Skeletal muscle cell (primary cell): Measurements from ENCODE around the gene WDR83.
"Not testable (repeated sequence)": the region's sequence is repeated elsewhere in the genome, so short reads cannot be mapped to it uniquely, and the experiment has no call there.

Source experiments
- DNase-seq: peaks from one replicate; pipeline ENCODE4 v3.0.0-alpha.2; 2010; ENCODE audit warnings: low read depth
- H3K4me3 ChIP-seq: 2 replicates; pipeline ENCODE4 v1.5.1; 2011; ENCODE audit warnings: low read depth, mild to moderate bottlenecking, control low read depth, low read length, moderate library complexity

Gene WDR83

DNA sequence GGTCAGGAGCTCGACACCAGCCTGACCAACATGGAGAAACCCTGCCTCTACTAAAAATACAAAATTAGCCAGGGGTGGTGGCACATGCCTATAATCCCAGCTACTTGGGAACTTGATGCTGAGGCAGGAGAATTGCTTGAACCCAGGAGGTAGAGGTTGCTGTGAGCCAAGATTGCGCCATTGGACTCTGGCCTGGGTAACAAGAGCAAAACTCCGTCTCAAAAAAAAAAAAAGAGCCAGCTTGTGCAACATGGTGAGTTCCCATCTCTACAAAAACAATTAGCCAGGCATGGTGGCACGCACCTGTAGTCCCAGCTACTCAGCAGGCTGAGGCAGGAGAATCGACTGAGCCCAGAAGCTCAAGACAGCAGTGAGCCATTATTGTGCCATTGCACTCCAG is 11.4 kb downstream of the WDR83 start:
- not testable (repeated sequence) for DNase-seq, H3K4me3 ChIP-seq

GRCh38 chr19:12680034-12680433 is 13.4 kb downstream of the WDR83 start:
- DNase-seq = no peak
- no peak overlapping the region for H3K4me3 ChIP-seq

- DNase-seq = peak; percentile 91
- H3K4me3 ChIP-seq = peak within 1 kb of the TSS; percentile 97
Observed at GRCh38 chr19:12681074-12681987, 14.7 kb downstream of the WDR83 start, which contains the start of gene DHPS. Gene DHPS, minus strand, starts transcription at chr19:12681880. Its CDS starts 114 bp downstream, at chr19:12681766.

DNA sequence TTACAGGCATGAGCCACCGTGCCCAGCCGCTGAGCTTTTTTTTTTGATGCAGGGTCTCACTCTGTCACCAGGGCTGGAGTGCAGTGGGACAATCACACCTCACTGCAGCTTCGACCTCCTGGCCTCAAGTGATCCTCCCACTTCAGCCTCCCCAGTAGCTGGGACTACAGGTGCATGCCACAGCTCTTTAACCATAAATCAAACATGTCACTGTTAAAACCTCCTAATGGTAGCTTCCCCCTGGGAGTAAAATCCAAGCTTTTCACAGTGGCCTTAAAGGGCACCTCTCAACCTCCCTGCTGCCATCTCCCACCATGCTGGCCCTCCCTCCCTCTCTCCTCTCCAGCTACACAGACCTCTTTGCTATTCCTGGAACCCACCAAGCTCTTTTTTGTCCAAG is 19.2 kb downstream of the WDR83 start:
- DNase-seq = no peak
- no peak overlapping the region for H3K4me3 ChIP-seq

DNA sequence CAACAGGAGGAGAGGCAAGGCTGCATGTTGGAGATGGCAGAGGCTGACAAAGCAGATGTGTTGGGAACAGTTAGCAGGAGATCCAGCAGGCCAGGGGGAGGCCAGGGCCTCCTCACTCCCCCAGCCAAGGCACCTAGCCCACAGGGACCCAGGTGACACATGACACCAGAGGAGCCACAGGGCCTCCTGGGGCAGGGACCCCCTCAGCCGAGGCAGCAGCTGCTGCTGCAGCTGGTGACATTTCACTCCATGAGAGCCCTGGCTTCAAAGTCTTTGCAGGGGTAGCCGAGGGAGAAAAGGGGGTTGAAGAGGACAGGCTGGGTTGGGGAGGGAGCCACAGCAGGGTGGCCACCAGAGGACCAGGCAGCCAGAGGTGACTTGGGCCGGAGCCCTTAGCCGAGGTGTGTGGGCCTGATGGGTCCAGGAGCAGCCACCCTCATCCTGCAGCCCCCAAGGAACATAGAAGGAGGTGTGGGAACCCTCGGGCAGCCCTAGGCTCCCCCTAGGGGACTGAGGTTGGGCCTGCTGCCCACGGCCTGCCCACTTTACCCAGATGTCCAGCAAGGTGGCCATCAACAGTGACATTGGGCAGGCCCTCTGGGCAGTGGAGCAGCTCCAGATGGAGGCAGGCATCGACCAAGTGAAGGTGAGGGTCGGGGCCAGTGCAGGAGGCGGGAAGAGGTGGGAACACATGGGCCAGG is 21.0 kb downstream of the WDR83 start, which contains the start of gene GNG14:
TSS of gene GNG14 (plus strand) at position 503 of the 701 bp plus-strand sequence. CDS start at position 554, 51 bp downstream.
- no peak within 1 kb of the TSS for H3K4me3 ChIP-seq
- DNase-seq = no peak

DNA sequence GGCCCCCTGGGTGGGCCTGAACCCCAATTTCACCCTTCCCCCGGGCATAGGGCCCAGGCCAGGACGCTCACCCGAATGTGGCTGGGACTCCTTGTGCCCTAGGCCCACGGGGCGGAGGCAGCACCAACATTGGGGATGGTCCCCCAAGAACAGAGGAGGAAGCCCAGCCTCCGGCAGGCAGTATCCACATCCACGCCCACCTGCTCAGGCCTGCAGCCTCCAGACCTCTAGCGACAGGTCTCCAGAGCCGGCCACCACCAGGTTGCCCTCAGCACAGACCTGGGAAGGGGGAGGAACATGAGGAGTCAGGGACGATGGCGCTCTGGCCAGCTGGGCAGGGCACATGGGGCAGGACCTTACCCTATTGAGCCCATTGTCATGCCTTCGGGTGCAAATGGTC is 22.4 kb downstream of the WDR83 start:
- no peak overlapping the region for H3K4me3 ChIP-seq
- no peak for DNase-seq

DNA sequence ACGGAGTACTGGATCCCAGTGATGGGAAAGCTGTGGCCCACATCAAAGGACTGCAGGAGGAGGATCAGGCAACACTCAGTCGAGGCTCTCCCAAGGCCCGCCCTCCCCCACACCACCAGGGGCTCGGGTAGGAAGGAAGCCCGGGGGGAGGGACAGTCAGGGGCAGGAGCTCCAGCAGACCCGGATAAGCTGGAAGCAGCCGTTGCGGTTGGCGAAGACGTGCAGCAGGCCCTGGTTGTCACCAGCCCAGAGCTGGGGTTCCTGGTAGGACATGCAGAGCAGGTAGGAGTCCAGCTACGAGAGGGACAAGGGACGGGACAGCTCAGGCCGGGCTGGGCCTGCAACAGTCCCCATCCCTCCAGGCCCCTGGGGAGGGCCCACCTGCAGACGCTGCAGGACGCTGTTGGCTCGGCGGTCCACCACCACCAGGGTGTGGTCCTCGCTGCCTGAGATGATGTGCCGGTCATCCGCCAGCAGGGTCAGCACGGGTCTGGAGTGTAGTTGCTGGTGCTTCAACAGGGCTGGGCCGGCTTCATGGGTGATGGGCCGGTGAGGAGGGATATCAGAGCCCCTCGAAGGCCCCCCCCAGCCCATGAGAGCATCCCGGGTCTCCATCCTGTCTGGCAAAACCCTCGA is 23.1 kb downstream of the WDR83 start:
- H3K4me3 ChIP-seq = no peak overlapping the region
- DNase-seq = no peak

DNA sequence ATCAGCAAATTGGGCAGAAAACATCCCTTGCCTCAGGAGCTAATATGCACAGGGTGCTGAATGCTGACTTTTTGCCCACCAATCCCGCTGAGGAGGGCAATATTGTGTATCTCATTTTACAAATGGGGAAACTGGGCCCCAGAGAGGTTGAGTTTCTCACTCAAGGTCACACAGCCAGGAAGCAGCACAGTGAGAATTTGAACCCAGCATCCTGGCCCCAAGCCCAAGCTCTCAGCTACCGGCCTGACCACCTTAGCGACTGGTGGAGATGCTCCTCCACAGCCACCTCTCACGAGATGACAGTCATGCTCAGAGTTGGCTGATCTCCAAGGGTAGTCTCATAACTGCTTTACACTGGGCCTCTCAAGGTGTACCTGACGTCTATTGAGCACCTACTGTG is 26.4 kb downstream of the WDR83 start:
- no peak for DNase-seq

DNA sequence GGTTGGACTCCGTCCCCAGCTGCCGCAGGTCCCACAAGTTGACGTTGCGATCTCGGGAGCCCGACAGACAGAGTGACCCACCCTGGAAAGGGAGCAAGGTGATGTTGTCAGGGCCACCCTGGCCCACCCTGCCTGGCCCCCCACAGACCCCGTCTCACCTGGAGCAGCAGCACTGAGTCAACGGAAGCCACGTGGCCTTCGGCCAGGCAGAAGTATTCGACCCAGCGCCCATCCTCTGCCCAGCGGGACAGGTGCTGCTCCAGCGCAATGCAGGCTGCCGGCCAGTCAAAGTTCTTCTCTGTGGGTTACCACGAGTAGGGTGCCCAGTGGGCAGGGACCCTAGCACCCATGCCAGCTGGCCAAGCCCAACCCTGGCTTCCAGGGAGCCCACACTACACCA is 28.0 kb downstream of the WDR83 start:
- H3K4me3 ChIP-seq = no peak overlapping the region

More for the DNA sequence above, 26.4 kb downstream of the WDR83 start:
- no peak overlapping the region for H3K4me3 ChIP-seq

DNA sequence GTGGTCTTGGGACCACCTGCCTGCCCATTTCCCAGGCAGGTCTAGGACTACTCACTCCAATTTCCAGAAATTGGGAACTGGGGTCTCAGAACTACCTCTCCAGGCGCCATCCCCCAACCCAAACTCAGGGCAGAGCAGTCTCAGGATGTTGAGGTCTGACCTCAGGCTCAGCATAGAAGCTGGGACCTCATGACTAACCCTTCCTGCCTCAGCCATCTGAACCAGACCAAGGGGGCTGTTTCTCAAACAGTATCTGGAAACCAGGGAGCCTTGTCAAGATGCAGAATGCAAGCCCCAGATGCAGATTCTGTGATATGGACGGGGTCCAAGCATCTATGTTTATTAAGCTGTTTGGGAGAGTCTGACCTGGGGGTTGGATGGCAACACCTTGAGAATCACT is 28.5 kb downstream of the WDR83 start:
- DNase-seq = no peak

More for the DNA sequence above, 28.0 kb downstream of the WDR83 start:
- no peak for DNase-seq

GRCh38 chr19:12695514-12695913 is 28.9 kb downstream of the WDR83 start:
- peak overlapping the region; percentile 77 for H3K4me3 ChIP-seq
- DNase-seq = no peak

More for the DNA sequence above, 28.5 kb downstream of the WDR83 start:
- no peak overlapping the region for H3K4me3 ChIP-seq

DNA sequence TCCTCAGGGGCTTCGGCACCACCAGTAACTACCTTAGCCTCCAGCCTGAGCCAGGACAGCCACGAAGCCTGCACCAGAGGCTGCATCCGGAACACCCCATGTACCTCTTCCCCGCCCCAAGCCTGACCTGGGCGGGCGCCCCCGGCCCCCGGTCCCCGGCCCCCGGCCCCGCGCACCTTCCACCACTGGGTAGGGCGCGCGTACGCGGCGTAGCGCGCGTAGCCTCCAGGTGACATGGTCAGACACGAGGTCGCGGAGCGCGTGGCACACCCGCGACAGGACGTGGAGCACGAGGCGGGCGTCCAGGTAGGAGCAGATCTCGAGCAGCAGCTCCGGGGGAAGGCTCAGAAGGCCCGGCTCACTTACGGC is 29.4 kb downstream of the WDR83 start:
- peak overlapping the region; percentile 77 for H3K4me3 ChIP-seq
- no peak for DNase-seq

GRCh38 chr19:12696366-12697335 is 30.0 kb downstream of the WDR83 start, which contains the start of gene FBXW9:
Gene FBXW9, minus strand, starts transcription at chr19:12696631. Its CDS starts 50 bp downstream, at chr19:12696581.
- peak; percentile 89 for DNase-seq
- peak within 1 kb of the TSS; percentile 77 for H3K4me3 ChIP-seq

GRCh38 chr19:12697425-12697824 is 30.8 kb downstream of the WDR83 start:
- H3K4me3 ChIP-seq, DNase-seq: not testable (repeated sequence)

GRCh38 chr19:12698138-12698537 is 31.5 kb downstream of the WDR83 start:
- no peak for DNase-seq
- H3K4me3 ChIP-seq = no peak overlapping the region

DNA sequence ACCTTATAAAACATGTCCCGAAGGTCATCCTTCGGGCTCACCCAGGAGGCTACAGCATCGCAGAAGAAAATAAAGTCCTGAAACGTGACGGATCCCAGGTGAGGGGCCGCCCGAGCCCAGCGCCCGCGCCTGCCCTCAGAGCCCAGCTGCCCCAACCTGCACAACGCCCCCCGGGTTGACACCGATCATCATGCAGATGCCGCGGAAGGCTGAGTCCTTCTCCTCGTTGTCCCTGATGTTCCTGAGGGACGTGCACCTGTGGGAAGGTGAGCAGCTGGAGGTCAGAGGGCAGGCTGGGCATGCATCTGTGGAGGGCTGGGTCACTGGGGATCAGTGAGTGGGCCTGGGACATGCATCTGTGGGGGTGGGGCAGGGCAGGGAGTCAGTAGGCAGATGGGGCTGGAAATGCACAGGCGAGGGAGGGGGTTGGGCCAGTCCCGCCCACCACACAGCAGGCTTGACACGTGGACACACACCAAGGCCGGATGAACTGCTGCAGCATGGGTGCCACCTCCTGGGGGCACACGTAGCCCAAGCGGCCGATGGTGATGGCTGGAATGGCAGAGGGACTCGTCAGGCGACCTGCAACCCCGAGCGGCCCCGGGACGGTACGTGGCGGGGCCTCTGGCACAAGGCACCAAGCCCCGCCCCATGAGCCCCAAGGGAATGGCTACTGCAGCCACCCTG is 35.1 kb downstream of the WDR83 start:
- no peak overlapping the region for H3K4me3 ChIP-seq
- no peak for DNase-seq

DNA sequence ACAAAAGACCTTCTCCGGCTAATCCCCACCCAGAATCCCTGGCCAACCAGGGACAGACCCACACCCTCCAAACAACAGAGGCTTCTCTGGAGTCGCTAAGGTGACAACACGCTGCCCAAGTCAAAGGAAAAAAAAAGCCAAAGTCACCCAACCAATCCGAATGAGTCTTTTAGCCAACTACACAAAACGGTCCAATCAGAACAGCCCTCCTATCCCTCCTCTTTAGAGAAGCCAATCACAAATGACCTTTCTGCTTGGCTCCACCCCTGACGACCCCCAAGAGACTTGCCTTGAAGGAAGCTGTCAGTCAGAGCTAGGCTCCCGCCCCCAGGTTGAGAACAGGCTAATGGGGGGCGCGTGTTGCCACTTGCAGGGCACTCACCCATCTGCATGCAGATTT is 36.4 kb downstream of the WDR83 start:
- H3K4me3 ChIP-seq = no peak overlapping the region
- no peak for DNase-seq

- H3K4me3 ChIP-seq = no peak overlapping the region
- no peak for DNase-seq
Observed at GRCh38 chr19:12705169-12705568, 38.6 kb downstream of the WDR83 start.
